ENCODE data around the gene USP19. TPM values are rescaled to one million over a fixed set of nuclear protein-coding genes. Genes with fewer than 3 reads are reported as not detected.

USP19 gene
- total and polyA plus RNA-seq, 2 of the 8 experiments (the other 6 are each of a cell fraction or from before 2014, with no cell fraction given), result 46.4 to 65.8 TPM

DNA sequence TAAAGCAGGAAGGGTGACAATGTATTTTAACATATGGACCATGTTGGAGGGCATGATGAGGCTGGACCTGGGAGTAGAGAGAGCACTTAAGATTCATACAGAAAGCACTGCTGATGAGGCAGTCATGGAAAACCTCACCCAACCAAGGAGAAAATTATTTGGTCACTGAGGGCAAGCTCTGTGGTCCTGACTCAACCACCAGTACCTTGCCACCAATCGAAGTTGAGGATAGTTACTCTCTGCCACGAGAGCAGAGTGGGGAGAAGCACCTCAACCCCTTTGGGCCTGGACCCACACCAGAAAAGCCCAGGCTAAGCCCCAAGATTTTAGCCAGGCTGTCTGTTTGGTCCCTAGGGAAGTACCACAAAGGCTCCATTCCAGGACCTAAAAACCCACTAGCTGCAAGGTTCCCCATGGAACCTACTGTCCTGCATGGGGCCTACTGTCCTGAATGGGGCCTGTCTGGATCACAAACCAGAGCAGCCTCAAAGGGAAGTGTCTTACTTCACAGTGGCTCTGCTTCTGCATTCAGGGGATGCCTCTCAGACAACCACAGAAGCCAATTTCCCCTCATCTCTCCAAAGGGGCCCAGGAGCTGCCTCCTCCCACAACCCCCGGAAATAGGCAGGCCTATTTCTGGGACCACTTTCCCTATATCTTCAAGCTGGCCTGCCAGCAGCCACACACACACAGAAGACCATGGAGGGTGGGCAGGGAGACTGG is 41.3 kb upstream of the USP19 start:
- 83% methylated on average over 3 of the region's 3 CpGs; no CpG with 5 or more reads in 1 of the 2 experiments for WGBS, 2 experiments (ENCODE audit: extremely low coverage in 1 of 2, insufficient coverage in 1 of 2, insufficient read length in 1 of 2, insufficient replicate concordance in 2 of 2, low coverage in 1 of 2, low lambda C conversion rate in 2 of 2, missing lambda C conversion rate in 1 of 2)
- no peak for TF ChIP-seq HDAC2 (IDR thresholded peaks at IDR 0.05; ENCODE audit: borderline replicate concordance in 1 of 2, low read depth in 2 of 2, low read length in 2 of 2)
- TF ChIP-seq TAF1 (IDR thresholded peaks at IDR 0.05; ENCODE audit: low read depth, low read length), result no peak
- no peak for TF ChIP-seq TCF12 (IDR thresholded peaks at IDR 0.05; ENCODE audit: low read depth, low read length)
- TF ChIP-seq JUN (IDR thresholded peaks at IDR 0.05; ENCODE audit: low read depth, low read length), result no peak
- TF ChIP-seq, protein P1, sequence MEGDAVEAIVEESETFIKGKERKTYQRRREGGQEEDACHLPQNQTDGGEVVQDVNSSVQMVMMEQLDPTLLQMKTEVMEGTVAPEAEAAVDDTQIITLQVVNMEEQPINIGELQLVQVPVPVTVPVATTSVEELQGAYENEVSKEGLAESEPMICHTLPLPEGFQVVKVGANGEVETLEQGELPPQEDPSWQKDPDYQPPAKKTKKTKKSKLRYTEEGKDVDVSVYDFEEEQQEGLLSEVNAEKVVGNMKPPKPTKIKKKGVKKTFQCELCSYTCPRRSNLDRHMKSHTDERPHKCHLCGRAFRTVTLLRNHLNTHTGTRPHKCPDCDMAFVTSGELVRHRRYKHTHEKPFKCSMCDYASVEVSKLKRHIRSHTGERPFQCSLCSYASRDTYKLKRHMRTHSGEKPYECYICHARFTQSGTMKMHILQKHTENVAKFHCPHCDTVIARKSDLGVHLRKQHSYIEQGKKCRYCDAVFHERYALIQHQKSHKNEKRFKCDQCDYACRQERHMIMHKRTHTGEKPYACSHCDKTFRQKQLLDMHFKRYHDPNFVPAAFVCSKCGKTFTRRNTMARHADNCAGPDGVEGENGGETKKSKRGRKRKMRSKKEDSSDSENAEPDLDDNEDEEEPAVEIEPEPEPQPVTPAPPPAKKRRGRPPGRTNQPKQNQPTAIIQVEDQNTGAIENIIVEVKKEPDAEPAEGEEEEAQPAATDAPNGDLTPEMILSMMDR (IDR thresholded peaks at IDR 0.05; ENCODE audit: control extremely low read depth in 1 of 3, insufficient read depth in 1 of 3, low read depth in 1 of 3, low read length in 3 of 3), result no peak
- TF ChIP-seq CREB1 (IDR thresholded peaks at IDR 0.05), result no peak
- TF ChIP-seq, protein P2, sequence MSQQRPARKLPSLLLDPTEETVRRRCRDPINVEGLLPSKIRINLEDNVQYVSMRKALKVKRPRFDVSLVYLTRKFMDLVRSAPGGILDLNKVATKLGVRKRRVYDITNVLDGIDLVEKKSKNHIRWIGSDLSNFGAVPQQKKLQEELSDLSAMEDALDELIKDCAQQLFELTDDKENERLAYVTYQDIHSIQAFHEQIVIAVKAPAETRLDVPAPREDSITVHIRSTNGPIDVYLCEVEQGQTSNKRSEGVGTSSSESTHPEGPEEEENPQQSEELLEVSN (IDR thresholded peaks at IDR 0.05), result no peak
- no peak for TF ChIP-seq TEAD4 (IDR thresholded peaks at IDR 0.05; ENCODE audit: low read depth, low read length)
- TF ChIP-seq GABPA (IDR thresholded peaks at IDR 0.05; ENCODE audit: borderline replicate concordance, insufficient read depth, low read length), result no peak

More for the DNA sequence above, 41.3 kb upstream of the USP19 start:
- H3K9ac ChIP-seq (replicated peaks in 1 of 4; ENCODE audit: extremely low read depth in 1 of 4, low read depth in 3 of 4, low read length in 3 of 4), result no peak overlapping the region
- H2BK12ac ChIP-seq (ENCODE audit: low read depth, low read length), result no peak overlapping the region
- H3K18ac ChIP-seq (ENCODE audit: extremely low read depth, low read length), result no peak overlapping the region
- DNase-seq (ENCODE audit: low read depth in 1 of 2, low spot score in 2 of 2) (no peak), FAIRE-seq (no peak)
- POLR2A ChIA-PET (ENCODE audit: partially characterized antibody), result interaction anchor here (1.1 to 4.3 kb wide), 4 partner anchors 7 to 18 kb away, joined by 3 to 15 read pairs (median 6); partner anchors contain the start of gene KLHDC8B
- no peak overlapping the region for H3K56ac ChIP-seq (replicated peaks; ENCODE audit: insufficient read length, low read depth, low read length)
- H3K4me1 ChIP-seq (replicated peaks in 1 of 4; ENCODE audit: control insufficient read depth in 3 of 4, insufficient read depth in 4 of 4, low read length in 3 of 4), result peaks cover 0 to 11% (median 4%) of the 10 kb centered on the region in 4 experiments; a peak in 4 of 7 replicates
- H3K27me3 ChIP-seq (replicated peaks in 1 of 4; ENCODE audit: control insufficient read depth in 3 of 4, extremely low read depth in 1 of 4, insufficient read depth in 3 of 4, low read length in 3 of 4), result no peaks in the 10 kb centered on the region
- H2AK5ac ChIP-seq (ENCODE audit: low read depth, low read length), result no peak overlapping the region
- no peak overlapping the region for H3K23ac ChIP-seq (ENCODE audit: insufficient read length)
- H3K14ac ChIP-seq (ENCODE audit: insufficient read length), result no peak overlapping the region
- H4K91ac ChIP-seq (replicated peaks; ENCODE audit: insufficient read length, low read length), result no peak overlapping the region
- H3K4me3 ChIP-seq (ENCODE audit: extremely low read depth in 1 of 4, insufficient read depth in 2 of 4, low read depth in 3 of 4, low read length in 4 of 4), result no peak overlapping the region
- peaks cover 9% of the 10 kb centered on the region for H3K23me2 ChIP-seq (ENCODE audit: low read depth, low read length)
- no peak overlapping the region for H2BK5ac ChIP-seq (ENCODE audit: low read depth, low read length)
- no peak overlapping the region for H3K27ac ChIP-seq (ENCODE audit: low read depth, low read length)
- H4K20me1 ChIP-seq (replicated peaks in 1 of 2; ENCODE audit: control insufficient read depth in 1 of 2, insufficient read depth in 2 of 2, low read length in 2 of 2), result peaks cover 3 to 18% of the 10 kb centered on the region in 2 experiments
- no peaks in the 10 kb centered on the region for H3K9me3 ChIP-seq (ENCODE audit: insufficient read depth in 2 of 2, low read depth in 1 of 2, low read length in 1 of 2)
- H3K4me2 ChIP-seq (ENCODE audit: insufficient read depth in 1 of 2, low read depth in 2 of 2, low read length in 2 of 2), result no peak overlapping the region
- peaks cover 5 to 20% (median 12%) of the 10 kb centered on the region in 4 experiments for H3K36me3 ChIP-seq (ENCODE audit: control insufficient read depth in 2 of 4, insufficient read depth in 4 of 4, low read length in 3 of 4)
- H4K8ac ChIP-seq (ENCODE audit: extremely low read depth, insufficient read depth, low read length), result 0 out of 2 replicates have a peak overlapping the region, but pooled peaks have one; percentile 53
- H2BK120ac ChIP-seq (replicated peaks; ENCODE audit: low read depth, low read length), result no peak overlapping the region
- no peak overlapping the region for H2AFZ ChIP-seq (ENCODE audit: low read length)
- H3K79me1 ChIP-seq (ENCODE audit: low read depth, low read length), result peaks cover 23% of the 10 kb centered on the region
- CTCF ChIA-PET (ENCODE audit: partially characterized antibody), result interaction anchor here (0.6 to 2.0 kb wide), 6 partner anchors 9 to 173 kb away, joined by 3 to 7 read pairs (median 3); partner anchors contain the start of gene KLHDC8B
- H4K5ac ChIP-seq (ENCODE audit: insufficient read length, low read depth, low read length), result no peak overlapping the region
- H3K4ac ChIP-seq (replicated peaks; ENCODE audit: insufficient read length, low read depth, low read length), result no peak overlapping the region
- no peak overlapping the region for H2BK20ac ChIP-seq (ENCODE audit: low read length)
- H3K79me2 ChIP-seq (ENCODE audit: control insufficient read depth in 1 of 2, insufficient read depth in 2 of 2, low read length in 2 of 2), result peaks cover 9 to 25% of the 10 kb centered on the region in 2 experiments; a peak in 3 of 4 replicates
- no peak overlapping the region for H2BK15ac ChIP-seq (ENCODE audit: low read length)
